Measurements from ENCODE around the gene AMDHD2. TPM values are rescaled to one million over a fixed set of nuclear protein-coding genes. Genes with fewer than 3 reads are reported as not detected.

AMDHD2 gene
- total RNA-seq, 1 donor from 2014 or later, result 58.3 TPM

DNA sequence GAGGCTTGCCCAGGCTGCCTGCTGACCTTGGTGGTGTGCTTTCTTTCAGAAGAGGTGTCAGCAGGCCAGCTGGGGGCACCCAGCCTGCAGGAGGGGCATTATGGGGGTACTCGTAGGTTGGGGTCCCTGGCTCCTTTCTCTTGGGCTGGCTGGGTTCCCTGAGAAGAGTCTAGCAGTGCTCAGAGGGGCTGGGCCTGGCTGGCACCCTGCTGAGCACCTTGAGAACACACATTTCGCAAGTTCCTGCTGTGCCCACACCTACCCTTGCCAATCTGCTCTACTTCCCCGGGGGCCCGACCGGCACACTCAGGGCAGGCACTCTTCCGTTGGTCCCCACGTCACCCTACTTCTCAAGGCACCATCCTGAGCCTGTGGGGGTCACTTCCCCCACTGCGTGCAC lies 6.0 kb downstream of the AMDHD2 start:
- H3K36me3 Mint-ChIP-seq (ENCODE audit: low read depth), result peaks cover 6% of the 10 kb centered on the region
- no peaks in the 10 kb centered on the region for H3K9me3 Mint-ChIP-seq
- H3K4me3 Mint-ChIP-seq, result no peak overlapping the region
- no peak for TF ChIP-seq CTCF (conservative IDR thresholded peaks at IDR 0.05)
- DNase-seq (ENCODE audit: low read depth, low spot score), result no peak
- H3K27ac Mint-ChIP-seq (ENCODE audit: unreplicated experiment), result no peak overlapping the region
- H3K27me3 Mint-ChIP-seq (ENCODE audit: low read depth), result peaks cover 4% of the 10 kb centered on the region
- peaks cover 3% of the 10 kb centered on the region for H3K4me1 Mint-ChIP-seq

DNA sequence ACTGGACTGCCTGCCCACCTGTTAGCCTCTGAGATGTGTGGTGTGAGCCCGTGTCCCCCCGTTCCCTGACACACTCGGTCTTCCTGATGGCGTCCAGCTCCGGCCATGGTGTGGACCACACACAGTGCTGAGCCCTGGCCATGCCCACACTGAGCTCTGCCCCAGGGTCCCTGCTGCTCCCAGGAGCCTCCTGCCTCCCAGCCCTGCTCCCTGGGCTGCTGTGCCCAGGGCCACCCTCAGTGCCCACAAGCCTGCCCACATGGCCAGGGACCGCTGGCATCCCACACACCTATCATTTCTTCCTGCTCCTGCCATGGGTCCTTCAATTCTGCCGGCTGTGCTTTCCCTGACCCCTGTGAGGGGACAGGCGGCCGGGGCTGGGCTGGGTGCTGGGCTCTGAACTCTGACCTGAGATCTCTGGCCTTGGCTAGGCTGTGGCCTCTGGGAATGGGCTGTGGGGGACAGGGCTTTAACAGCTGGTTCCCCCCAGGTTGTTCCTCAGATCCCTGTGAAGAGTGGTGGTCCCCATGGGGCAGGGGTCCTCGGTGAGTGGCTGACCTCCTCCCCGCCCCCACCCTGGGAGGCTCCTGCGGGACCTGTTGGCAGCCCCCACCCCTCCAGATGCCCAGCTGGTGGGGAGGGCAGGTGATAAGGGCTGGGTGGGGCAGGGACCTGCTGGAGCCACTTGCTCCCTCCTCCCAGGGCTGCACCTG lies 7.1 kb downstream of the AMDHD2 start:
- H3K36me3 Mint-ChIP-seq (ENCODE audit: low read depth), result peaks cover 6% of the 10 kb centered on the region
- no peaks in the 10 kb centered on the region for H3K27me3 Mint-ChIP-seq (ENCODE audit: low read depth)
- no peak for DNase-seq (ENCODE audit: low read depth, low spot score)
- no peaks in the 10 kb centered on the region for H3K9me3 Mint-ChIP-seq
- H3K4me1 Mint-ChIP-seq, result peaks cover under 1% of the 10 kb centered on the region
- no peak overlapping the region for H3K4me3 Mint-ChIP-seq
- H3K27ac Mint-ChIP-seq (ENCODE audit: unreplicated experiment), result no peak overlapping the region
- no peak for TF ChIP-seq CTCF (conservative IDR thresholded peaks at IDR 0.05)

DNA sequence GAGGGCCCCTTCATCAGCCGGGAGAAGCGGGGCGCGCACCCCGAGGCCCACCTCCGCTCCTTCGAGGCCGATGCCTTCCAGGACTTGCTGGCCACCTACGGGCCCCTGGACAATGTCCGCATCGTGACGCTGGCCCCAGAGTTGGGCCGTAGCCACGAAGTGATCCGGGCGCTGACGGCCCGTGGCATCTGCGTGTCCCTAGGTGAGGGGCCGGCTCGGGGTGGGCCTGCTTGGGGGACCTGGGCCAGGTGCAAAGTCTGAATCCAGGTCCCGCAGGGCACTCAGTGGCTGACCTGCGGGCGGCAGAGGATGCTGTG lies 7.6 kb downstream of the AMDHD2 start:
- Mint-ChIP-seq H3K36me3 (ENCODE audit: low read depth) (peaks cover 6% of the 10 kb centered on the region), H3K4me1 (peaks cover 6% of the 10 kb centered on the region), H3K27me3 (ENCODE audit: low read depth) (peaks cover 3% of the 10 kb centered on the region), H3K27ac (ENCODE audit: unreplicated experiment) (no peak overlapping the region), H3K9me3 (no peaks in the 10 kb centered on the region), H3K4me3 (no peak overlapping the region)
- no peak for TF ChIP-seq CTCF (conservative IDR thresholded peaks at IDR 0.05)
- no peak for DNase-seq (ENCODE audit: low read depth, low spot score)

- H3K27me3 Mint-ChIP-seq (ENCODE audit: low read depth), result peaks cover 5% of the 10 kb centered on the region
- H3K36me3 Mint-ChIP-seq (ENCODE audit: low read depth), result peaks cover 6% of the 10 kb centered on the region
These were observed 8.2 kb downstream of the AMDHD2 start for GRCh38 chr16:2528161-2529060.

More at GRCh38 chr16:2528161-2529060, 8.2 kb downstream of the AMDHD2 start:
- Mint-ChIP-seq H3K4me3 (no peak overlapping the region), H3K4me1 (peaks cover 9% of the 10 kb centered on the region), H3K9me3 (no peaks in the 10 kb centered on the region), H3K27ac (ENCODE audit: unreplicated experiment) (no peak overlapping the region)
- DNase-seq (ENCODE audit: low read depth, low spot score), result no peak
- no peak for TF ChIP-seq CTCF (conservative IDR thresholded peaks at IDR 0.05)
